NCI-H1436 (cell line): ENCODE measurements around the gene TMEM270.
"Not testable (repeated sequence)": the region's sequence is repeated elsewhere in the genome, so short reads cannot be mapped to it uniquely, and the experiment has no call there.

ENCODE experiments used
- DNase-seq: peaks from one replicate; lab custom pipeline; 2025; lab: John Stamatoyannopoulos, UW

TMEM270 gene

DNA sequence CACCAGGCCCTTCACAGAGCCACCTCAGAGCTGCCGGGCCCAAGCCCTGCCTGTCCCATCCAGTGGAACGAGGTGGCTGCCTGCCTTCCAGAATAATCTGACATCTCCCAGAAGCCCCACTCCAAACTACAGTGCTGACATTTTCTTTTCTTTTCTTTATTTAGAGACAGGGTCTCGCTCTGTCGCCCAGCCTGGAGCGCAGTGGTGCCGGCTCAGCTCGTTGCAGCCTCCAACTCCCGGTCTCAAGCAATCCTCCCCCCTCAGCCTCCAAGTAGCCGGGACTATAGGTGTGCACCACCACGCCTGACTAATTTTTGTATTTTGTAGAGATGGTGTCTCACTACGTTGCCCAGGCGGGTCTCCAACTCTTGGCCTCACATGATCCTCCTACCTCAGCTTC is 346 bp downstream of the TMEM270 start:
- DNase-seq: no peak

DNA sequence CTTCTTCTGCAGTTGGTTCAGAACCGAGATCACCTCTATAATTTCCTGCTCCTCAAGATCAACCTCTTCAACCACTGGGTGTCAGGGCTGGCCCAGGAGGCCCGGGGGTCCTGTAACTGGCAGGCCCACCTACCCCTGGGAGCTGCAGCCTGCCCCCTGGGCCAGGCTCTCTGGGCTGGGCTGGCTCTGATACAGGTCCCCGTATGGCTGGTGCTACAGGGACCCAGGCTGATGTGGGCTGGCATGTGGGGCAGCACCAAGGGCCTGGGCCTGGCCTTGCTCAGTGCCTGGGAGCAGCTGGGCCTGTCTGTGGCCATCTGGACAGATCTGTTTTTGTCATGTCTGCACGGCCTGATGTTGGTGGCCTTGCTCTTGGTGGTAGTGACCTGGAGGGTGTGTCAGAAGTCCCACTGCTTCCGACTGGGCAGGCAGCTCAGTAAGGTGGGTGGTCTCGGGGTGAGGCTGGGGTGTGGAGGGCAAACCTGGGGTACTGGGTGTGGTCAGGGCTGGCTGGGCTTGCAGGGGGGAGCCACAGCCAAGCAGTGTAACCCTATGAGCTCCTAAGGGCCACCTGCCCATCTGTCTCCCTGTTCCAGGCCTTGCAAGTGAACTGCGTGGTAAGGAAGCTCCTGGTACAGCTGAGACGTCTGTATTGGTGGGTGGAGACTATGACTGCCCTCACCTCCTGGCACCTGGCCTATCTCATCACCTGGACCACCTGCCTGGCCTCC is 4.2 kb downstream of the TMEM270 start:
- DNase-seq: no peak

DNA sequence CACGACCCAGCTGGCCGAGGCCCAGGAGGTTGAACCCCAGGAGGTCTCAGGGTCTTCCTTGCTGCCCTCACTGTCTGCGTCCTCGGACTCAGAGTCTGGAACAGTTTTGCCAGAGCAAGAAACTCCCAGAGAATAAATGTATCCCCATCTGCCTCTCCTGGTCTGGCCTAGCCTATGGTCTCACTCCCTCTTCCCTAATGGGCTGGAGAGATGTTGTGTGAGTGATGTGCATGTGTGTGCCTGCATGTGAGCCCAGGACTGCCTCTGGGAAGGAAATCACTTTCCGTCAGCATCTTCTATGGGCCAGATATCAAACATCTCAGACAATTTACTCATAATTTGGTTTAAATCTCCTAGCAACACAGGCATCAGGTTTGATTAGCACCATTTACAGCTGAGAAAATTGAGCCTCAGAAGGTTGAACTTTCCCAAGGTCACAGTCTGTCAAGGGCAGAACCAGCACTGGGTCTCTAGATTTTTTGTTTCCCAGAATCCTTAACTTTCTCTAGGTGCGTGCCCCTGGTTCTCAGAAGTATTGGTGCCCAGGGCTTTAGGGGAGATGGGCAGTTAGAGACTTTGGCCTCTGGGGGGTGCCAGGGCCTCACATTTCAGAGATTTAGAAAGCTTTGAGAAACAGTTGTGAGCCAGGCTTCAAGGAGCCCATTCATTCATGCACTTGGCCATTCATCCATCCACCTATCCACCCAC is 4.9 kb downstream of the TMEM270 start:
- no peak for DNase-seq

- no peak for DNase-seq
These were observed 5.4 kb downstream of the TMEM270 start for GRCh38 chr7:73866446-73866767.

- DNase-seq: no peak
These were observed 8.2 kb downstream of the TMEM270 start for GRCh38 chr7:73869011-73869798.

DNA sequence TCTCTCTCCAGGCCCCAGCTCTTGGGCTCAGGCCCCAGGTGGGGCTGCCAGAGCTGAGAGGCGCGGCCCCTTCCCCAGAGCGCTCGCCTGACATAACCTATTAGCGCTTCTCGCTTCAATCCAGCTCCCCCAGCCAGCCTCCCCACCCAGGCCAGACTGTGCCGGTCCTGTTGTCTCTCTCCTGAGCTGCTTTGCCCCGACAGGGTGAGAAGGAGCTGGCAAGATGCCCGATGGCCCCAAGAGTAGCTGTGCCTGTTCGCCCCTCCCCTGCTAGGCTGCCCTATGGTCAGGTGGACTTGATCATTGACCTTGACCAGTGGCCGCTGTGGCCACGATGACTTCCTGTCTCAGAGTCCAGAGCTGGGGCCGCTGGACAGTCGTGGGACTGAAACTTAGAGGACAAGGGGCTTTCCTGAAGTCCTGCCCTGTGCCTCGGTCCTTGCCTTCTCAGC is 9.1 kb downstream of the TMEM270 start:
- no peak for DNase-seq

DNA sequence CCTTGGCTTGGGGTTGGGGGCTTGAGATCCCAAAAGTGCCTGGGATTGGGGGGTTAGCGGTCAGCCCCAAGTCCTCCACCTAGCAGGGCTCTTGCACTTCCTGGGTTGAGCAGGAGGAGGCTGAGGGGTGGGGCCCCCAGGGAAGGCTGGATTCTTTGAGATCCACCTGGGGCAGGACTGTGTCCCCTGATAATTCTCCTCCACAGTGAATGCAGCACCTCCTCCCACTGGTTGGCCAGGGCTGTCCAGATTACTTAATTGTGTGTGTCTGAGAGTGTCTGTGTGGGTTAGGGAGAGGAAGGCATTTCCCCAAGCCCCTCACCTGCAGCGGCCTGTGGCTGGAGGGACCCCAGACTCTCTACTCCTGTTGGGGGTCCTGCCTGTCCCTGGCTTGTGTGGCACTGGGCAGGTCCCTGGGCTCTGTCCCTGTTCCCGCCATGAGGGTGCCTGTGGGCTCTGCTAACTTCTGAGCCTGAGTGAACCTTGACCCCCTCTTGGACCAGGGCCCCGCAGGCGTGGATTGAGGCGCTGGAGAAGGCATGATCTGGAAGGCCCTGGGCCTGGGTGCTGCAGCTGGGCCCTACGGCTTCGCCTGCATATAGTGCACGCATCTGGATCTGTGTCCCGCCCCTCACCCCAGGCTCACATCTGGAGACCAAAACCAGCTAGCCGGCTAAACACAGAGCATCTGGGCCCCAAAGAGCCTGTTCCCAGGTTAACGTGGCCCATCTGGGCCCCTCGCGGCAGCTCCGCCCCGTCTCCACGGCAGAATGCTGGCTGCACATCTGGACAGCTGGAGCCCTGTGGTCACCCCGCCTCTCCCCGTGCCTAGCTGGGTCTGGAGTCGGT is 10.4 kb downstream of the TMEM270 start:
- DNase-seq: no peak

- no peak for DNase-seq
These were observed 11.3 kb downstream of the TMEM270 start for GRCh38 chr7:73872056-73872908.

- DNase-seq: no peak
These were observed 15.4 kb downstream of the TMEM270 start for GRCh38 chr7:73876361-73876760.

GRCh38 chr7:73876973-73877372 is 16.0 kb downstream of the TMEM270 start:
- no peak for DNase-seq

DNA sequence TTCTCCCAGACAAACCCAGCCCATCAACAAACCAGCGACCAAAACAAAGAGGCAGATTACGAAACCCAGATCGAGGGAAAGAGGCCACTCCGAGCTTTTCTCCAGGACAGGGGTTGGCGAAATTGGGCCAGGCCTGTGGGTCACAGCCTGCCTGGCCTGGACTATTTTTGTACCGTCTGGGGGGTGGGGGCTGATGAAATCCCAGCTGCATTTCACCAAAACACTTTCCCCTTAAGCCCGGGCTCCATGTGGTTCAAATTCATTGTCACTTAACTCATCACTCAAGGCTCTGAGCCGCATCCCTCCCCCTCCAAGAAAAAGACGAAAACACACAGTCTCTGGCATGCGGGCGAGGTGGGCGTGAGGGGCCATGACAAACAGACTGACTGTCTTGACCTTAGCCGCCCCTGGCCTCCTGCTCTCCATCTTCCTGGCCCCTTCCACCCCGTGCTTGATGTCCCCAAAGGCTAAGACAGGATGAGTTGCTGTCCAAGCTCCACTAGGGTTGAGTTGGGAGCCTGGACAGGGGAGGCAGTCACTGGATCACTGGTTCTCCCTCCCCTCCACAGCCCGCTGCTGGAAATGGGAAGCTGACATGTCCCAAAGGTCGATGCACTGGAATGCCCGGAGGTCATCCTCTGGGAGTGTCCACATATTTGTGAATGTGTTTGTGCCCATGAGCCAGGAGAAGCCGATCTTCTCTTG is 19.2 kb downstream of the TMEM270 start:
- no peak for DNase-seq

DNA sequence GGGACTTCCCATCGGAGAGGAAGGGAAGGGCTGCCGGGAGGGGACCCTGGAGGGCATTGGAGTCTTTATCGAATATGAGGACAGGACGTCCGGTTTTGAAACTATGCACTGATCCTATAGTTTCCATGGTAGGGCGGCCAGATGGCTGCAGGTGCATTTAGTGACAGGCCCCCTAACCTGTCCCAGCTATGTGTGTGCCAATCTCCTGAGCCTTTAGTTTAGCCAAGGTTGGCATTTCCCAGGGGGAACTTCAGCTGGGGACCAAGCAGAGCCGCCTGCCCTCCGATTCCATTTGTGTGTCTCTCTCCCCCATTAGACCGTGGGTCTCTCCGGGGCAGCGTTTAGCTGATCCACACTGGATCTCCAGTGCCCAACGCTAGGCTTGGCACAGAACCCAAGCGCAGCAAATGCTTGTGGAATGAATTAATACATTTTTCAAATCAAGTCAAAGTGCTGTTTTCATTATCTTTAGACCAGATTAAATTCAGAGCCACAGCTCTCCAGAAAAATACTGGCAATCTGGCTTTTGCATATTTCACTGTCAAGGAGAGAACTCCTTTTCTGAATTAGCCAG is 19.9 kb downstream of the TMEM270 start:
- DNase-seq: no peak

- DNase-seq: no peak
These were observed 20.5 kb downstream of the TMEM270 start for GRCh38 chr7:73881352-73882046.

GRCh38 chr7:73882047-73882402 is 21.1 kb downstream of the TMEM270 start:
- DNase-seq: no peak

GRCh38 chr7:73884867-73885422 is 24.0 kb downstream of the TMEM270 start:
- DNase-seq: not testable (repeated sequence)

- no peak for DNase-seq
These were observed 24.5 kb downstream of the TMEM270 start for GRCh38 chr7:73885433-73885974.

GRCh38 chr7:73885975-73886798 is 25.2 kb downstream of the TMEM270 start:
- DNase-seq: no peak

GRCh38 chr7:73887762-73888161 is 26.8 kb downstream of the TMEM270 start:
- no peak for DNase-seq
